Progenitor cell of endocrine pancreas (in vitro differentiated cells): ENCODE results near the gene IL5RA. TPM values are rescaled to one million over a fixed set of nuclear protein-coding genes. Genes with fewer than 3 reads are reported as not detected.

Experiments used
- DNase-seq: peaks from one replicate; pipeline ENCODE4 v3.0.0; 2021; ENCODE audit warnings: low spot score; ENCODE audit not compliant: unreplicated experiment
- H3K27ac Mint-ChIP-seq: 2 replicates; pipeline ENCODE4 v1.8.0; 2021; ENCODE audit warnings: mild to moderate bottlenecking, moderate library complexity, mixed read lengths
- H3K27me3 Mint-ChIP-seq: 2 replicates; pipeline ENCODE4 v1.8.0; 2021; ENCODE audit warnings: mixed read lengths
- H3K36me3 Mint-ChIP-seq: 2 replicates; pipeline ENCODE4 v1.8.0; 2022; ENCODE audit warnings: mixed read lengths; ENCODE audit not compliant: insufficient read depth
- H3K4me1 Mint-ChIP-seq: 2 replicates; pipeline ENCODE4 v1.8.0; 2021; ENCODE audit warnings: low read depth, mixed read lengths
- H3K4me3 Mint-ChIP-seq: 2 replicates; pipeline ENCODE4 v1.8.0; 2021; ENCODE audit warnings: low read depth, mild to moderate bottlenecking, moderate library complexity, mixed read lengths
- H3K9me3 Mint-ChIP-seq: 2 replicates; pipeline ENCODE4 v1.8.0; 2021; ENCODE audit warnings: low read depth, mixed read lengths
- total RNA-seq: library from RNA; stranded (reverse); gene quantifications from 2 replicates; pipeline ENCODE4 v1.2.1, GENCODE V29; 2021
- TF ChIP-seq, protein P1 (sequence below): fragments of 200-600 bp; sonication (generic); IDR thresholded peaks from one replicate; pipeline ENCODE4 v1.5.0; 2021; ENCODE audit warnings: antibody characterized with exemption, mild to moderate bottlenecking; ENCODE audit not compliant: unreplicated experiment

The IL5RA gene
- total RNA-seq, 1 donor from 2014 or later = not detected

DNA sequence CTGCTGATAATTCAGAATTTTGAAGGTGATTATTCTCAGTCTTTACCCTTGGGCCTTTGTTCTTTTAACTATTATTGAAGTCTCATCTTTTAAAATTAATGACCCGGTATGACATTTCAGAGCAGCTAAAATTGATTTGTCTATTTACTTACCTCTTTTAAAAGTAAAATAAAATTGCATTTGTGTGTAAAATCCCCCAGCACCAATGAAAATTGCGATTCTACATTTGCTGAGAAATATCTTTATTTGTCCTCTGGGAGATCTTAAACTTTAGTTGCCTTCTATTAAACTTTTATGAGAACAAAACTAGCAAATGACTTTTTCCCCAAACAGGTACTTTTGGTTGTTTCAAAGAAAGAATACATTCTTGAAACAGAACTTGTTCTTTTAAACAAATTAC is 7.5 kb upstream of the IL5RA start:
- Mint-ChIP-seq H3K9me3 (no peaks in the 10 kb centered on the region), H3K4me1 (no peaks in the 10 kb centered on the region), H3K4me3 (no peak overlapping the region), H3K36me3 (no peaks in the 10 kb centered on the region), H3K27me3 (peaks cover 4% of the 10 kb centered on the region), H3K27ac (no peak overlapping the region)
- DNase-seq = no peak
- TF ChIP-seq, protein P1, sequence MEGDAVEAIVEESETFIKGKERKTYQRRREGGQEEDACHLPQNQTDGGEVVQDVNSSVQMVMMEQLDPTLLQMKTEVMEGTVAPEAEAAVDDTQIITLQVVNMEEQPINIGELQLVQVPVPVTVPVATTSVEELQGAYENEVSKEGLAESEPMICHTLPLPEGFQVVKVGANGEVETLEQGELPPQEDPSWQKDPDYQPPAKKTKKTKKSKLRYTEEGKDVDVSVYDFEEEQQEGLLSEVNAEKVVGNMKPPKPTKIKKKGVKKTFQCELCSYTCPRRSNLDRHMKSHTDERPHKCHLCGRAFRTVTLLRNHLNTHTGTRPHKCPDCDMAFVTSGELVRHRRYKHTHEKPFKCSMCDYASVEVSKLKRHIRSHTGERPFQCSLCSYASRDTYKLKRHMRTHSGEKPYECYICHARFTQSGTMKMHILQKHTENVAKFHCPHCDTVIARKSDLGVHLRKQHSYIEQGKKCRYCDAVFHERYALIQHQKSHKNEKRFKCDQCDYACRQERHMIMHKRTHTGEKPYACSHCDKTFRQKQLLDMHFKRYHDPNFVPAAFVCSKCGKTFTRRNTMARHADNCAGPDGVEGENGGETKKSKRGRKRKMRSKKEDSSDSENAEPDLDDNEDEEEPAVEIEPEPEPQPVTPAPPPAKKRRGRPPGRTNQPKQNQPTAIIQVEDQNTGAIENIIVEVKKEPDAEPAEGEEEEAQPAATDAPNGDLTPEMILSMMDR = no peak

DNA sequence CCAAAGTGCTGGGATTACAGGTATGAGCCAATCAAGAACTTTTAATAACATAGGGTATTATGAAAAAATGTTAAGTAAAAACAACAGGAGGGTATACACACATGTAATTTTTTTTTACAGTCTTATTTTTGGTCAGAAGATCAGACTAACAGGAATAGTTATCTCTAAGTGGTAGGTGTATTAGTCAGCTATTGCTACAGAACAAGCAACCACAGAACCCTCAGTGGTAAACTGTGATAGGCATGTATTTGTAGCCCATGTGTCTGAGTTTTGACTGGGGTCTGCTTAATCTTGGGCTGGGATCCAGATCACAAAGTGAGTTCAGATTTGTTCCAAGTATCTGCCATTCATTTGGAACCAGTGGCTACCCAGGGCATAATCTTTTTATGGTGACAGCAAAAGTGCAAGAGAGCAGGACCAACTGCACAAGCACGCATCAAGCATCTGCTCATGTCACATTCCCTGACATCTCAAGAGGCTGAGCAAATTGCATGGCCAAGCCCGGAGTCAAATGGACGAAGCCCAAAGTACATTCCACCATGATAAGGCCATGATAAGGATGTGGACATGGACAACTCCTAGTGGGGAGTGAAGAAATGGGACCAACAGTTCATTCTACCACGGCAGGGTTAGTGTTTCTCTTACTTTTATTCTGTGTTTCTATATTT is 3.0 kb upstream of the IL5RA start:
- H3K9me3 Mint-ChIP-seq = no peaks in the 10 kb centered on the region
- H3K36me3 Mint-ChIP-seq = no peaks in the 10 kb centered on the region
- peaks cover 10% of the 10 kb centered on the region for H3K4me1 Mint-ChIP-seq
- DNase-seq = no peak
- TF ChIP-seq, protein P1 = no peak
- peaks cover 14% of the 10 kb centered on the region for H3K27me3 Mint-ChIP-seq
- no peak overlapping the region for H3K27ac Mint-ChIP-seq
- H3K4me3 Mint-ChIP-seq = no peak overlapping the region

DNA sequence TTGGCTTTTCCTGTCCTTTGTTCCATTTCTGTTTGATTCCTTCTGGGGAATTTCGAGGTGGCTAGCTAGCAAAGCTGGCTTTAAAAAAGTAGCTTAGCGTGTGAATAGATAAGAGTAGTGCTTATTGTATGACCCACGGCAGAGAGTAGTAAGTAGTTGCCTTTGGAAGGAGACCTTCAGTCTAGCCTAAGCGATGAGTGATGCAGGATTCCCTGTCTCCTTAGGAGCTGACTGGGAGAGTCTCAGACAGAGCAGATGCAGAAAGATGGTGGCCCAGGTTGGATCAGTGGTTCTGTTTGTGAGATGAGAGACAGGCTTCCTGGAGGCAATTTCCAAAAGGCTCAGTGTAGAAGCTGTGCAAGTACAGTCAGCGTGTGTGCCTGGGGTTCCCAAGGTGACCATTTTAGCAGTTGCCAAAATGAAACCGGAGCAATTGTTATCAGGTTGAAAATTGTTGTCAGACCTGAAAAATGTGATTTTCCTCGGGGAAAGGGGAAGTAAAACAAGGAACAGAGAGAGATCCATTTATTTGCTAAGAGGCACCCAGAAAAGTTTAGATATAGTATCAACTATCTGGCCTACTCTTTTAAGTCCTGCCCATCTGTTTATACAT is 681 bp upstream of the IL5RA start:
- Mint-ChIP-seq H3K4me3 (no peak overlapping the region), H3K36me3 (no peaks in the 10 kb centered on the region), H3K4me1 (peaks cover 10% of the 10 kb centered on the region), H3K27me3 (peaks cover 14% of the 10 kb centered on the region), H3K27ac (no peak overlapping the region), H3K9me3 (no peaks in the 10 kb centered on the region)
- no peak for DNase-seq
- TF ChIP-seq, protein P1 = no peak

DNA sequence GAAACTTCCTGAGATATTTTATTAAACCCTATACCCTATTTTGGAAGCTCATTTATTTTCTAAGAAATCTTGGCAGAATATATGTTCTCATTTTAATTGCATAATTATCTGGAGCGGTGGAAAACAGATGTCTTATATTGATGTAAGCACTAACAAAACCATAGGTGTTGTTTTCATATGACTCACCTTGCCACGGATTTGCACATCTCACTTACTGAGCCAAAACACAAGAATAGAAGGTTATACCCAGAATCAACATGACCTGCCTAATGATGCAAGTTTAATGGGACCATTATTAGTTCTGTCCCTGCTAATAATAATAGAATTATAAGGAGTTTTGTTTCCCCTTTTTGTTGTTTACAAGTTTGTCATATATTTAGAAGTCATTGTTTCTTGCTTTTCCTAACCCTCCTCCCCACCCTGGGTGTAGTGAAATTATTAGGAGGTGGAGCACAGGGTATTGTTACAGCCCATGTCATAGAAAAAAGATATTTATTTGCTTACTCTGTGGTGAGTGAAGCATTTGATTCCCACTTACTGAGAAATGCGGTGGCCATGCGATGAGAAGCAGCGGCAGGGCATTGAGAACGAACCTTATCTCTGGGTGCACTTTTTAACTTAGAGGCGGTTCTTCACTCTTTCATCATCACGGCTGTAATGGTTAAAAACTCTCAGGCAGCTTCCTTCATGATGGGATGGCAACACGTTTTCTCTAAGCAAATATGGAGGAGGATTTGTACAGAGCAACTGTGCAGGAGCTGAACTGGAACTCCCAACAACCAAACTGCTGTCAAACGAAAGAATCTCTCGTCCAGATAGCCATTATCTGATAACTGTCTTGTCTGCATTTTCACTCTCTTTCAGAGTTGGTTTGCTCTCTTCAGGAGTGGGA is 521 bp downstream of the IL5RA start:
- Mint-ChIP-seq H3K27me3 (peaks cover 14% of the 10 kb centered on the region), H3K4me3 (no peak overlapping the region), H3K9me3 (no peaks in the 10 kb centered on the region), H3K4me1 (peaks cover 10% of the 10 kb centered on the region), H3K36me3 (no peaks in the 10 kb centered on the region), H3K27ac (no peak overlapping the region)
- TF ChIP-seq, protein P1 = no peak
- DNase-seq = no peak

DNA sequence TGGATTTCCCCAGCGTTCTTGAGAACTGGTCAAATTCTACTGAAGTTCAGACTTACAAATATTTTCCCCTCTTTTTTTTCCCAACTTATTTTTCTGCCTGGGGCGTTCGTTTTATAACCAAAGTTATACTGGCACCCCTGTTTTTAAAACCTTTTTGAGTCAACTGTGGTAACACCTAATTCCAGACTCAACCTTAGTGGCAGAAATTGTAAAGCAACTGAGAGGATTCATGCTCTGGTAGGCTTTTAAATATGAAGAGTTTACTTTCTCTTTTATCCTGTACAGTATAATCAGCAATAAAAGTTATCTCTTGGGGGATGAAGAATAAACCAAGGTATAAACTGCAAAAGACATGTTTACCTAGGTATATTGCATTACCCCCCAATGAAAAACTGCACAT is 2.3 kb downstream of the IL5RA start:
- Mint-ChIP-seq H3K36me3 (no peaks in the 10 kb centered on the region), H3K27ac (no peak overlapping the region), H3K9me3 (no peaks in the 10 kb centered on the region), H3K27me3 (peaks cover 14% of the 10 kb centered on the region), H3K4me1 (peaks cover 10% of the 10 kb centered on the region), H3K4me3 (no peak overlapping the region)
- TF ChIP-seq, protein P1 = no peak
- no peak for DNase-seq
